ENCODE results near the gene ALOX15. TPM values are rescaled to one million over a fixed set of nuclear protein-coding genes. Genes with fewer than 3 reads are reported as not detected.

The ALOX15 gene
- total RNA-seq, 1 experiment from 2014 or later, result not detected

DNA sequence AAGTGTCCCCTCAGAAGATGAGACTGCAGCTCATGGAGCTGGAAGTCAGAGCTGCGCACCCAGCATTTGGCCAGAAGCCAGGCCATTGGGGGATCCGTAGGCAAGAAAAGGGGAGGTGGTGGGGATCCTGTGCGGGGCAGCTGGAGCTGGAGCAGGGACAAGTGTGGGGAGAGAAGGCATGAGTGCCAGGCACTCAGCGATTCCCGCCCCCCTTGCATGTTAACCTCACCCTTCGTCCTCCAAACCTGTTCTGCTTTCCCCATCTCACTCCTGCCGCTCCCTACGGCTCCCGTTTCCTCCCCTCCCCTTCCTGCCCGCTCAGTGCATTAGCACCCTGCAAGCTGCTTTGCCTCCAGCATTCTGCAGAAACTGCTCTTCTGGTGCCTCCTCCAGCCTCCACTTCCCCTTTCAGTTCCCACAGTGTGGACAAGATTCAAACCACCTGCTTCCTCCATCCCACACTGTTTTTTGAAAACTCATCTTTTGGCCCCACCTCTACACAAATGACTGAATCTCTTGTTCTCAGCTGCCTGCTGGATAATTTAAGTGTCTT, 5.6 kb downstream of the ALOX15 start:
- DNase-seq (ENCODE audit: unreplicated experiment), result no peak
- no peaks in the 10 kb centered on the region for H3K36me3 Mint-ChIP-seq (ENCODE audit: insufficient read depth, unreplicated experiment)
- BruUV-seq (replicated peaks), result no TSS peak
- TF ChIP-seq, protein P1, sequence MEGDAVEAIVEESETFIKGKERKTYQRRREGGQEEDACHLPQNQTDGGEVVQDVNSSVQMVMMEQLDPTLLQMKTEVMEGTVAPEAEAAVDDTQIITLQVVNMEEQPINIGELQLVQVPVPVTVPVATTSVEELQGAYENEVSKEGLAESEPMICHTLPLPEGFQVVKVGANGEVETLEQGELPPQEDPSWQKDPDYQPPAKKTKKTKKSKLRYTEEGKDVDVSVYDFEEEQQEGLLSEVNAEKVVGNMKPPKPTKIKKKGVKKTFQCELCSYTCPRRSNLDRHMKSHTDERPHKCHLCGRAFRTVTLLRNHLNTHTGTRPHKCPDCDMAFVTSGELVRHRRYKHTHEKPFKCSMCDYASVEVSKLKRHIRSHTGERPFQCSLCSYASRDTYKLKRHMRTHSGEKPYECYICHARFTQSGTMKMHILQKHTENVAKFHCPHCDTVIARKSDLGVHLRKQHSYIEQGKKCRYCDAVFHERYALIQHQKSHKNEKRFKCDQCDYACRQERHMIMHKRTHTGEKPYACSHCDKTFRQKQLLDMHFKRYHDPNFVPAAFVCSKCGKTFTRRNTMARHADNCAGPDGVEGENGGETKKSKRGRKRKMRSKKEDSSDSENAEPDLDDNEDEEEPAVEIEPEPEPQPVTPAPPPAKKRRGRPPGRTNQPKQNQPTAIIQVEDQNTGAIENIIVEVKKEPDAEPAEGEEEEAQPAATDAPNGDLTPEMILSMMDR (IDR thresholded peaks at IDR 0.05; ENCODE audit: unreplicated experiment), result no peak
- no peaks in the 10 kb centered on the region for H3K9me3 Mint-ChIP-seq (ENCODE audit: unreplicated experiment)
- ChIA-PET CTCF (interaction anchor here (1.2 kb wide), 1 partner anchor 69 kb away, joined by 8 read pairs; no protein-coding TSS in a partner anchor), POLR2A (interaction anchor here (0.7 kb wide), 1 partner anchor 61 kb away, joined by 3 read pairs; no protein-coding TSS in a partner anchor)
- intact Hi-C loops (cut with micrococcal nuclease), result no loop called here
- H3K4me3 Mint-ChIP-seq (ENCODE audit: unreplicated experiment), result no peak overlapping the region
- no peak overlapping the region for H3K27ac Mint-ChIP-seq (ENCODE audit: low read depth, unreplicated experiment)
- H3K27me3 Mint-ChIP-seq (ENCODE audit: insufficient read depth, unreplicated experiment), result peaks cover 63% of the 10 kb centered on the region
- H3K4me1 Mint-ChIP-seq (ENCODE audit: insufficient read depth, unreplicated experiment), result no peaks in the 10 kb centered on the region

DNA sequence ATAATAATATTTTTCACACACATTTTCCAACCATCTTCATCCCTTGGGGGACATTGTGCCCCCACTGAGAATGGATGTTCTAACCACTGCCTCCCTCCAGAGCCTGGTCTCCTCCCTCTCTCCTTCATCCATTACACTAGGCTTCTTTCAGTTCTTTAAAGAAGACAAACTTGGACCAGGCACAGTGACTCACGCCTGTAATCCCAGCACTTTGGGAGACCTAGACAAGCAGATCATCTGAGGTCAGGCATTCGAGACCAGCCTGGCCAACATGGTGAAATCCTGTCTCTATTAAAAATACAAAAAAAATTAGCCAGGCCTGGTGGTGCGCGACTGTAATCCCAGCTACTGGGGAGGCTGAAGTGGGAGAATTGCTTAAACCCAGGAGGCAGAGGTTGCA, 6.5 kb downstream of the ALOX15 start:
- CTCF ChIA-PET, result no interaction called here
- intact Hi-C loops (cut with micrococcal nuclease), result no loop called here
- no TSS peak for BruUV-seq (replicated peaks)
- no peaks in the 10 kb centered on the region for H3K36me3 Mint-ChIP-seq (ENCODE audit: insufficient read depth, unreplicated experiment)
- TF ChIP-seq, protein P1 (IDR thresholded peaks at IDR 0.05; ENCODE audit: unreplicated experiment), result no peak
- peaks cover 54% of the 10 kb centered on the region for H3K27me3 Mint-ChIP-seq (ENCODE audit: insufficient read depth, unreplicated experiment)
- no peaks in the 10 kb centered on the region for H3K4me1 Mint-ChIP-seq (ENCODE audit: insufficient read depth, unreplicated experiment)
- no peak overlapping the region for H3K27ac Mint-ChIP-seq (ENCODE audit: low read depth, unreplicated experiment)
- H3K4me3 Mint-ChIP-seq (ENCODE audit: unreplicated experiment), result no peak overlapping the region
- H3K9me3 Mint-ChIP-seq (ENCODE audit: unreplicated experiment), result no peaks in the 10 kb centered on the region
- POLR2A ChIA-PET, result no interaction called here
- DNase-seq (ENCODE audit: unreplicated experiment), result no peak

DNA sequence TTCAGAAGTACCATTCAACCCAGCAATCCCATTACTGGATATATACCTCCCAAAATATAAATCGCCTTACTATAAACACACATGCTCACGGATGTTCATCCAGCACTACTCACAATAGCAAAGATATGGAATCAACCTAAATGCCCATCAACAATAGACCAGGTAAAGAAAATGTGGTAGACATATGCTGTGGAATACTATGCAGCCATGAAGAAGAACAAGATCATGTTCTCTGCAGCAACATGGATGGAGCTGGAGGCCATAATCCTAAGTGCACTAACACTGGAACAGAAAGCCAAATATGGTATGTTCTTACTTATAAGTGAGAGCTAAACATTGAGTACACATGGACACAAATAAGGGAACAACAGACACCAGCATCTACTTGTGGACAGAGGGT, 7.8 kb downstream of the ALOX15 start:
- BruUV-seq (replicated peaks), result no TSS peak
- no peak overlapping the region for H3K27ac Mint-ChIP-seq (ENCODE audit: low read depth, unreplicated experiment)
- H3K4me3 Mint-ChIP-seq (ENCODE audit: unreplicated experiment), result no peak overlapping the region
- TF ChIP-seq, protein P1 (IDR thresholded peaks at IDR 0.05; ENCODE audit: unreplicated experiment), result no peak
- intact Hi-C loops (cut with micrococcal nuclease), result no loop called here
- no peak for DNase-seq (ENCODE audit: unreplicated experiment)
- no peaks in the 10 kb centered on the region for H3K4me1 Mint-ChIP-seq (ENCODE audit: insufficient read depth, unreplicated experiment)
- POLR2A ChIA-PET, result no interaction called here
- no peaks in the 10 kb centered on the region for H3K9me3 Mint-ChIP-seq (ENCODE audit: unreplicated experiment)
- CTCF ChIA-PET, result interaction anchor here (0.5 to 2.0 kb wide), 6 partner anchors 66 to 771 kb away, joined by 3 to 8 read pairs (median 3); no protein-coding TSS in a partner anchor
- peaks cover 41% of the 10 kb centered on the region for H3K27me3 Mint-ChIP-seq (ENCODE audit: insufficient read depth, unreplicated experiment)
- no peaks in the 10 kb centered on the region for H3K36me3 Mint-ChIP-seq (ENCODE audit: insufficient read depth, unreplicated experiment)

DNA sequence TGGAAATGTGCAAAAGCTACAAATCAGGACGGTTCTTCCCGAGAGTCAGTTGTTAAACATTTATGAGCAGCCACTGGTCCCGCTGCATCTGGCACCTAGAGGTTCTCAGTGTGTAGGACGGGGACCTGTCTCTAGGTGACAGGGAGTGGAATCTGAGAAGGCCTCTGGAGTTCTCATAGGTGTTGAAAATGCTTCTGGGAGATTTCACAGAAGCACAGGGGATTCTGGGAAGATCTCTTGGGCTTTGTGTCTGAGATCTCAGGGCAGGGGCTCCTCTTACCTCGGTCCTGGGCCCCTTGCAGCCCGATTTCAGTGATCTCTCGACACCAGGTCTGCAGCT, 8.9 kb downstream of the ALOX15 start:
- Mint-ChIP-seq H3K36me3 (ENCODE audit: insufficient read depth, unreplicated experiment) (no peaks in the 10 kb centered on the region), H3K4me1 (ENCODE audit: insufficient read depth, unreplicated experiment) (no peaks in the 10 kb centered on the region), H3K9me3 (ENCODE audit: unreplicated experiment) (no peaks in the 10 kb centered on the region), H3K27ac (ENCODE audit: low read depth, unreplicated experiment) (no peak overlapping the region), H3K4me3 (ENCODE audit: unreplicated experiment) (no peak overlapping the region), H3K27me3 (ENCODE audit: insufficient read depth, unreplicated experiment) (peaks cover 31% of the 10 kb centered on the region)
- ChIA-PET CTCF (interaction anchor here (0.6 to 2.0 kb wide), 3 partner anchors 67 to 418 kb away, joined by 3 to 8 read pairs (median 4); no protein-coding TSS in a partner anchor), POLR2A (interaction anchor here (1.4 kb wide), 1 partner anchor 67 kb away, joined by 3 read pairs; no protein-coding TSS in a partner anchor)
- no peak for DNase-seq (ENCODE audit: unreplicated experiment)
- intact Hi-C loops (cut with micrococcal nuclease), result no loop called here
- no TSS peak for BruUV-seq (replicated peaks)
- TF ChIP-seq, protein P1 (IDR thresholded peaks at IDR 0.05; ENCODE audit: unreplicated experiment), result no peak
